GM19438 (cell line): ENCODE results near the gene ASCL5.

Experiments used
- ATAC-seq: cut with Tn5 transposase; IDR thresholded peaks from one replicate; pipeline ENCODE4 v1.9.1; 2021; ENCODE audit warnings: low read depth; ENCODE audit not compliant: unreplicated experiment

The ASCL5 gene

GRCh38 chr1:201154389-201155165 lies 27.6 kb upstream of the ASCL5 start, which contains the start of gene TMEM9:
TMEM9 (minus strand) TSS chr1:201154474; CDS start chr1:201153923, 551 bp downstream.
- peak; percentile 99 for ATAC-seq

GRCh38 chr1:201153474-201154388 lies 26.7 kb upstream of the ASCL5 start:
- ATAC-seq = peak; percentile 83

- no peak for ATAC-seq
Observed at GRCh38 chr1:201149400-201149799, 22.4 kb upstream of the ASCL5 start.

GRCh38 chr1:201147396-201148015 lies 20.5 kb upstream of the ASCL5 start:
- no peak for ATAC-seq

- ATAC-seq = no peak
Observed at GRCh38 chr1:201146626-201147390, 19.8 kb upstream of the ASCL5 start.

GRCh38 chr1:201145816-201146215 lies 18.8 kb upstream of the ASCL5 start:
- ATAC-seq = no peak

- ATAC-seq = no peak
Observed at GRCh38 chr1:201145132-201145531, 18.1 kb upstream of the ASCL5 start.

- no peak for ATAC-seq
Observed at GRCh38 chr1:201144701-201145100, 17.7 kb upstream of the ASCL5 start.

GRCh38 chr1:201143726-201144635 lies 17.0 kb upstream of the ASCL5 start:
- ATAC-seq = no peak

GRCh38 chr1:201142849-201143725 lies 16.1 kb upstream of the ASCL5 start:
- ATAC-seq = no peak

- no peak for ATAC-seq
Observed at GRCh38 chr1:201142011-201142848, 15.2 kb upstream of the ASCL5 start.

- ATAC-seq = no peak
Observed at GRCh38 chr1:201141418-201141817, 14.4 kb upstream of the ASCL5 start.

GRCh38 chr1:201140941-201141260 lies 13.9 kb upstream of the ASCL5 start:
- ATAC-seq = no peak

- ATAC-seq = no peak
Observed at GRCh38 chr1:201140235-201140940, 13.4 kb upstream of the ASCL5 start.

GRCh38 chr1:201139756-201140155 lies 12.8 kb upstream of the ASCL5 start:
- no peak for ATAC-seq

GRCh38 chr1:201139306-201139705 lies 12.3 kb upstream of the ASCL5 start:
- no peak for ATAC-seq

- no peak for ATAC-seq
Observed at GRCh38 chr1:201138311-201138840, 11.4 kb upstream of the ASCL5 start.
